Bone marrow (tissue), 2 donors: ENCODE results near the gene FBXO10.
"Not testable (repeated sequence)": the region's sequence is repeated elsewhere in the genome, so short reads cannot be mapped to it uniquely, and the experiment has no call there.

Experiments used
- DNase-seq, 2 donors: peaks; one replicate each; lab custom pipeline; 2025; lab: John Stamatoyannopoulos, UW

Gene FBXO10

DNA sequence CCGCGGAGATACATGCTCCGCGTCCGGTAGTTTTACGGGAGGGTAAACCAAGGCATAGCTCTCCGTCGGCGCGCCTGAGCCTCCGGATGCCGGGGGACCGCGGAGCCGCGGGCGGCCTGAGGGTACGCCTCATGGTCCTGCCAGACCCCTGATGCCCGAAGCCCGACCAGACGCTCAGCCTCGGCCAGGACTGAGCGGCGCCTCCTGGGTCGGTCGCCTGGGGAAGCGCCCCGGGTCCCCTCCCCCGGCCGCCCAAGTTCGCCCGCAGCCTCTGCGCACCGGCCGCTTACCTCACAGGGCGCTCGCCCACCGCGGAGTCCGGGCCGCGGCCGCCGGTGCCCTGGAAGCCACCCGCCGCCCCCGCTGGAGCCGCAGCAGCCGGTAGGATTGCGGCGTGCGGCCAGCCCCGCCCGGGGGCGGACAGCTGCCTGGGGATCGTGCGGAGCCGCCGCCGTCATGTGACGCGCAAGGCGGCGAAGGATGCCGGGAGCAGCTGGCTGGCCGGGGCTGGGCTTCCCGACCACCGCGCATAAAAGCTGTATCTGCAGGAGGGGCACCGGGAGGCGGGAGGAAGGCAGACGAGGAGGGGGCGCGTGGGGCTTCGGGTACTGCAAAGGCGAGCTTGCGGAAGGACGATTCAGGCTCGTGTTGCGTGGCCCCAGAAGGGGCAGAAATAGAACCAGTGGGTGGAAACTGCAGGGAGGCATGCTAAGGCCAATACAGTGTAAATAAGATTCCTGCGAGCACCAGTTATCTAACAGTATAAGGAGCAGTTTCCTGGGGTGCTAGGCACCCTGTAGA, at the start of gene FBXO10:
Gene FBXO10 (minus strand): TSS at position 460 of the 801 bp plus-strand sequence. CDS start 34,612 bp downstream, outside the sequence.
- DNase-seq, result peak; percentile 6 to 15

DNA sequence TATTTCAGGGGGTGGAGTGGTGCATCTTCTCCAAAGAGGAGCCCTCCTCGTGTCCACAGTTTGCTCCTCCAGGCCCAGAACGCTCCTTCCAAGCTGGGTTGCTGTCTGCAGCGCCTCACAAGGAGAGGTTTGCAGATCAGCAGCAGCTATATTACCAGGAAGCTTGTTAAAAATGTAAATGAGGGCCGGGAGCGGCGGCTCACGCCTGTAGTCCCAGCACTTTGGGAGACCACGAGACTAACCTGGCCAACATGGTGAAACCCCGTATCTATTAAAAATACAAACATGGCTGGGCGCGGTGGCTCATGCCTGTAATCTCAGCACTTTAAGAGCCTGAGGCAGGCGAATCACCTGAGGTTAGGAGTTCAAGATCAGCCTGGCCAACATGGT, 49.6 kb upstream of the FBXO10 start:
- no peak for DNase-seq

- no peak for DNase-seq
These were observed 49.0 kb upstream of the FBXO10 start for GRCh38 chr9:37625036-37625757.

DNA sequence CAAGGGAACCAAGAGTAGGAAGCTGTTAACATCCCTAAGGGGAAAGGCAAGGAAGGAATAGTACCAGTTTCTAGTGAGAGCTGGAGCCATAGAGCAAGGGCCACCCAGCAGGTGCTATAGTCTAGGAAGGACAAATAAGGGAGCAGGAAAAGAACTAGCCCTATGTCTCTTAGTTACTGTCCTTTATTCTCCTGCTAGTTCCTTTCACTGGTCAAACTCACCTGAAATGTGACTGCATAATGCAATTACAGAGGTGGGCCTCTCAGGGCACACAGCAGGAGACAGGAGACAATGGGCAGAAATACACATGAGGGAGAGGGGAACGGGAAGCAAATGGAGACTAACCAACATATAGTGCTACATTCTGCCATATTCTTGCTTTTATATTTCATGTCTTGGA, 47.9 kb upstream of the FBXO10 start:
- DNase-seq, result no peak

- no peak for DNase-seq
These were observed 47.1 kb upstream of the FBXO10 start for GRCh38 chr9:37623267-37623666.

GRCh38 chr9:37622462-37622861, 46.3 kb upstream of the FBXO10 start:
- no peak for DNase-seq

GRCh38 chr9:37621273-37622121, 45.3 kb upstream of the FBXO10 start:
- DNase-seq, result no peak

DNA sequence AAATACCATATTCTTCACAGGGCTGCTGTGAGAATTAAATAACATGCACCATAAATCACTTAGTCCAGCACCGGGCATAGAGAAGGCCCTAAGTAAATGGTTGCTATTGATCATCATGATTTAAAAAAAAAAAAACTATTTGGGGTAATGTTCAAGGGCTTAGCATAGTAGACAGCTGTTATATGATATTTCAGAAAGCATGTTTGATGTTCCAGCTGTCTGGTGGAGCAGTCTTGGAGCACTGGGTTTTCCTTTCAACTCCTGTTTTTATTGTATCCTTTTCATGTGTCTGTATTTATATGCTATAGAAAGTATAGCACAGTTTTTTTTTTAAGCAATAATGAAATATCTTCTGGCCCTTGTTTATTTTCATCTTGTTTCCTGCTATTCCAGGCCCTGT, 44.2 kb upstream of the FBXO10 start:
- no peak for DNase-seq

- no peak for DNase-seq
These were observed 43.6 kb upstream of the FBXO10 start for GRCh38 chr9:37619806-37620205.

DNA sequence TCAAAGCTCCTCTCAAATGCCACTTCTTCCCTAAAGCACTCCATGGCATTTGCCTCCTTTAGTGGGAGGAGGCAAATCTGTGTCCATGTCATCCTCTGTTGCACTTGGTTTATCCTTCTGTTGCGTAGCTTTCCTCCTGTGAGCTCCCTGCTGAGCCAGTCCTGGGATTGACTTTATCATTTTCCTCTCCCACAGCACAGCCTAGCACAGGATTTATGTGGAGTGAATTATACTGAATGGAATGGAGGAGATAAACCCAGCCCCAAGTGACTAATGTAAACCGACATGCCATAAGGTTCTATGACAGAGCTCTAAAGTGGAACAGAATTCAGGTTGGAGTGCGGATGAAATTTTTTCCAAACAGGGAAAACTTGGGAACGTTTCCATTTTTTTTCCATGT, 42.6 kb upstream of the FBXO10 start:
- no peak for DNase-seq

DNA sequence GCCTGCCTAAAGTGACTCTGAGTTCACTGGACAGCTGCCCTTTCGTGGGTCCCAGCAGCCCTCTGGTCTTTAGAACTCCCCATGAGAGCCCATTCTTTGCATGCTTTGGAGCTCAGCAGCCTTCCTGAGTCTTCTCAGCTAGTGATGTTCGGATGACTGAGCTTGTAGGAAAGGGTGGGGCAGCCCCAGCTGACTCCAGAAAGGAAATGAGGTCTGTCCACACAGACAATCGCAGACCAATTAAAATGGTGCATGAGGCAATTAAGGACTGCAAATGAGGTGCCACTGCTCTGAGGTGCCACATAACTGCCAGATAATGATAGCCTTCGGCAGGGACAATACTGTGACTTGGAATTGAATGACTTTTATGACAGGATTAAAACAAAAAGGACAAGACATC, 41.7 kb upstream of the FBXO10 start:
- no peak for DNase-seq

GRCh38 chr9:37617161-37617560, 41.0 kb upstream of the FBXO10 start:
- DNase-seq, result no peak

DNA sequence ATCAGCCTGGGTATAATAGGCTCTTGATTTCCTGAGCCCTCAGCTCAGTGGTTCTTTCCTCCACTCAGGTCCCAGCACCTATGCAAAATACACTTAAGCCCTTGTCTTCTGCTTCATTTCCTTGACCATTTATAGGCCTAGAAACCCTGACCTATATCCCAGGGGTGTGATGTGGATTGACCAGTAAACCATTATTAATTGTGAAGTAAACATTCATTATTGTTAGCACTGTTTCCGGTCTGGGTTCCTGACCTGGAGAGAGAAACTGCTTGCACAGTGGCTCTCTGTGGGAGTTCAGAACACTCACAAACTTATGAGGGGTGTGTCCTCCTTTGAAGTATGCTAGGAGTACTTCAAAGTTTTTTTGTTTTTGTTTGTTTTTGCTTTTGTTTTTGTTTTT, 35.8 kb upstream of the FBXO10 start:
- DNase-seq, result no peak

- DNase-seq, result no peak
These were observed 34.8 kb upstream of the FBXO10 start for GRCh38 chr9:37611014-37611413.

- no peak for DNase-seq
These were observed 33.7 kb upstream of the FBXO10 start for GRCh38 chr9:37609735-37610397.

DNA sequence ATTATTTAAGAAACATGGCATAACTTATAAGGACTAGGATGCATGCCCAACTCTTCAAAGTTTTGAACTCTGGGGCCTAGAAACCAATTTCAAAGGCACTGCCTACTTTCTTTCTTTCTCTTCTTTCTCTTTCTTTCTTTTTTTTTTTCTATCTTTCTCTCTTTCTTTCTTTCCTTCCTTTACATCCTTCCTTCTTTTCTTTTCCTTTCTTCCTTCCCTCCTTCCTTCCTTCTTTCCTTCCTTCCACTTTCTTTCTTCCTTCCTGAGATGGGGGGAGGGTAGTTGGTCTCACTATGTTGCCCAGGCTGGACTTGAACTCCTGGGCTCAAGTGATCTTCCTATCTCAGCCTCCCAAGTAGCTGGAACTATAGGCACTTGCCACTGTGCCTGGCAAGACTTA, 32.1 kb upstream of the FBXO10 start:
- DNase-seq, result no peak

- no peak for DNase-seq
These were observed 28.1 kb upstream of the FBXO10 start for GRCh38 chr9:37604296-37604695.

- no peak for DNase-seq
These were observed 26.6 kb upstream of the FBXO10 start for GRCh38 chr9:37602817-37603216.

GRCh38 chr9:37602061-37602460, 25.9 kb upstream of the FBXO10 start:
- not testable (repeated sequence) for DNase-seq

- DNase-seq, result no peak
These were observed 20.3 kb upstream of the FBXO10 start for GRCh38 chr9:37596504-37596903.

DNA sequence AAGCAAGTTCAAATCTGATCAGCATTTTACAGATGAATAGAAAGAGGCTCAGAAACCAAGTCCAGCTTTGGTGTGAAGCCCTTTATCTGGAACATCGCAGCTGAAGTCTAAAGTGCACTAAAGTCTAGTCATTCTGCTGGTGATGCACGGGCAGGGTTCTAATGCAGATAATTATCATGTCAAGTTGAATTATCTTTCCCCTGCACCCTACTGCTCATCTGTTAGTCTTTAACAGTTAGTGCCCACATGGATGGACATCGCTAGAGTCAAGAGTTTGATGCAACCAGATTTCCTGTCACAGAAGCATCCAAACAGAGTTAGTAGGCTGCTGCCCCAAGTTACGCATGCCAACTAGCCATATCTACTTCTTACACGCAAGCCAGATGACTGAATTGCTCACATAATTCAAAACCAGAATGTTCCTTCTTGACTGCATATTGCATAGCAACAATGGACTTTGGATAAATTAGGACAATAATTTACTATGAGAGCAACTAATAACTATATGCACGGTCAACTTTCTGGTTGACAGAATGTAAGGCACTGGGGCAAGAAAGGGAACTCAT, 17.8 kb upstream of the FBXO10 start:
- DNase-seq, result no peak
